Tibial nerve (tissue), 4 donors: ENCODE measurements around the gene CNGB1. TPM values are rescaled to one million over a fixed set of nuclear protein-coding genes. Genes with fewer than 3 reads are reported as not detected.

Experiments
- DNase-seq, 2 donors: peaks; one replicate each; pipeline ENCODE4 v3.0.0-alpha.2; 2019; ENCODE audit warnings: low spot score in 2 of 2
- H3K27ac ChIP-seq, 4 donors: fragments of 200-600 bp; sonication (generic) in 3 of 4; one replicate each; pipeline ENCODE4 v1.5.1; 2017 to 2019; ENCODE audit warnings: mild to moderate bottlenecking in 1 of 4
- H3K27me3 ChIP-seq, 2 donors: fragments of 200-600 bp; sonication (generic) in 1 of 2; one replicate each; pipeline versions ENCODE4 v1.5.1 to v1.6.0; 2017 to 2019
- H3K36me3 ChIP-seq, 3 donors: fragments of 200-600 bp; sonication (generic); one replicate each; pipeline ENCODE4 v1.5.1; 2018 to 2019
- H3K4me1 ChIP-seq, 4 donors: fragments of 200-600 bp; sonication (generic) in 3 of 4; one replicate each; pipeline ENCODE4 v1.5.1; 2017 to 2019
- H3K4me3 ChIP-seq, 4 donors: fragments of 200-600 bp; sonication (generic) in 3 of 4; one replicate each; pipeline ENCODE4 v1.5.1; 2017 to 2019; ENCODE audit warnings: mild to moderate bottlenecking in 1 of 4, moderate library complexity in 1 of 4
- H3K9me3 ChIP-seq, 4 donors: fragments of 200-600 bp; sonication (generic) in 3 of 4; one replicate each; pipeline ENCODE4 v1.5.1; 2017 to 2019
- CTCF ChIP-seq, 5 experiments: fragments of 200-600 bp in 3 of 5; fragments of 450-650 bp in 2 of 5; sonication (generic) in 3 of 5; IDR thresholded peaks; one replicate each; pipeline ENCODE4 v1.5.1; 2016 to 2019; ENCODE audit warnings: antibody characterized with exemption in 5 of 5, mild to moderate bottlenecking in 3 of 5, moderate library complexity in 2 of 5
- EP300 ChIP-seq, 2 donors: sonication (generic); formaldehyde crosslinking; IDR thresholded peaks; one replicate each; pipeline ENCODE4 v1.6.1; 2017; ENCODE audit warnings: antibody characterized with exemption in 2 of 2, mild to moderate bottlenecking in 1 of 2
- POLR2A ChIP-seq, 2 donors: fragments of 450-650 bp; IDR thresholded peaks; one replicate each; pipeline ENCODE4 v1.6.1; 2017; ENCODE audit warnings: antibody characterized with exemption in 2 of 2, mild to moderate bottlenecking in 2 of 2, moderate library complexity in 2 of 2
- WGBS, 2 donors: methylation state at CpG; one replicate each; pipeline ENCODE4 v1.1.5; 2018; 5-methylcytosine and 5-hydroxymethylcytosine counted together
- total RNA-seq, 4 donors: library from RNA; depleted of rRNA; stranded (reverse); fragments of >200 nt; gene quantifications; one replicate each; pipeline ENCODE4 v1.1.0, GENCODE V29; 2016

The CNGB1 gene
- total RNA-seq, 4 donors from 2014 or later, result not detected

- DNase-seq, result no peak
- Histone ChIP-seq H3K27me3 (peaks cover 0 to 5% of the 10 kb centered on the region in 2 donors), H3K27ac (no peak overlapping the region), H3K4me1 (peaks cover 0 to 11% (median 2%) of the 10 kb centered on the region in 4 donors), H3K4me3 (no peak overlapping the region), H3K36me3 (no peaks in the 10 kb centered on the region), H3K9me3 (no peaks in the 10 kb centered on the region)
- no peak for TF ChIP-seq EP300 (IDR thresholded peaks at IDR 0.05)
- TF ChIP-seq POLR2A (IDR thresholded peaks at IDR 0.05), result no peak
- TF ChIP-seq CTCF (IDR thresholded peaks at IDR 0.05), result no peak
- 77 to 91% methylated on average over 4 of the region's 4 CpGs for WGBS, 2 donors
These were observed 81.4 kb downstream of the CNGB1 start for GRCh38 chr16:57889522-57889921.

- no peak overlapping the region for H3K4me3 ChIP-seq
- peaks cover 0 to 14% (median 2%) of the 10 kb centered on the region in 4 donors for H3K4me1 ChIP-seq
- peaks cover 0 to 9% of the 10 kb centered on the region in 2 donors for H3K27me3 ChIP-seq
- no peak overlapping the region for H3K27ac ChIP-seq
- H3K9me3 ChIP-seq, result no peaks in the 10 kb centered on the region
- TF ChIP-seq POLR2A (IDR thresholded peaks at IDR 0.05) (no peak), CTCF (IDR thresholded peaks at IDR 0.05) (no peak), EP300 (IDR thresholded peaks at IDR 0.05) (no peak)
- WGBS, 2 donors, result 86 to 95% methylated on average over 4 of the region's 4 CpGs
- DNase-seq, result no peak
- H3K36me3 ChIP-seq, result no peaks in the 10 kb centered on the region
These were observed 81.8 kb downstream of the CNGB1 start for GRCh38 chr16:57889111-57889510.

GRCh38 chr16:57888128-57888527 lies 82.8 kb downstream of the CNGB1 start:
- WGBS, 2 donors, result 79 to 84% methylated on average over 5 of the region's 5 CpGs
- H3K36me3 ChIP-seq, result no peaks in the 10 kb centered on the region
- DNase-seq, result no peak
- peaks cover 0 to 21% (median 2%) of the 10 kb centered on the region in 4 donors for H3K4me1 ChIP-seq
- no peak overlapping the region for H3K4me3 ChIP-seq
- H3K27me3 ChIP-seq, result peaks cover 0 to 19% of the 10 kb centered on the region in 2 donors
- TF ChIP-seq CTCF (IDR thresholded peaks at IDR 0.05), result no peak
- TF ChIP-seq POLR2A (IDR thresholded peaks at IDR 0.05), result no peak
- TF ChIP-seq EP300 (IDR thresholded peaks at IDR 0.05), result no peak
- H3K27ac ChIP-seq, result no peak overlapping the region
- no peaks in the 10 kb centered on the region for H3K9me3 ChIP-seq

GRCh38 chr16:57887711-57888110 lies 83.2 kb downstream of the CNGB1 start:
- TF ChIP-seq CTCF (IDR thresholded peaks at IDR 0.05) (no peak), EP300 (IDR thresholded peaks at IDR 0.05) (no peak), POLR2A (IDR thresholded peaks at IDR 0.05) (no peak)
- no peak for DNase-seq
- Histone ChIP-seq H3K27ac (no peak overlapping the region), H3K9me3 (no peaks in the 10 kb centered on the region), H3K4me3 (no peak overlapping the region), H3K4me1 (peaks cover 0 to 21% (median 2%) of the 10 kb centered on the region in 4 donors), H3K36me3 (no peaks in the 10 kb centered on the region), H3K27me3 (peaks cover 0 to 23% of the 10 kb centered on the region in 2 donors)
- WGBS, 2 donors, result 91 to 92% methylated on average over 14 of the region's 14 CpGs

- TF ChIP-seq POLR2A (IDR thresholded peaks at IDR 0.05), result no peak
- no peak for TF ChIP-seq EP300 (IDR thresholded peaks at IDR 0.05)
- no peak for TF ChIP-seq CTCF (IDR thresholded peaks at IDR 0.05)
- Histone ChIP-seq H3K27ac (no peak overlapping the region), H3K36me3 (no peaks in the 10 kb centered on the region), H3K9me3 (no peaks in the 10 kb centered on the region), H3K27me3 (peaks cover 0 to 28% of the 10 kb centered on the region in 2 donors), H3K4me1 (peaks cover 0 to 21% (median 2%) of the 10 kb centered on the region in 4 donors), H3K4me3 (no peak overlapping the region)
- DNase-seq, result no peak
- 52 to 53% methylated on average over 1 of the region's 1 CpG for WGBS, 2 donors
These were observed 84.5 kb downstream of the CNGB1 start for GRCh38 chr16:57886427-57886826.
